OCI-LY1 (cell line): Measurements from ENCODE around the gene CKAP5.
"Not testable (repeated sequence)": the region's sequence is repeated elsewhere in the genome, so short reads cannot be mapped to it uniquely, and the experiment has no call there.

Experiments
- H2AFZ ChIP-seq: fragments of 200-600 bp; sonication (generic), shearing (Covaris generic); 2 replicates; pipeline ENCODE4 v1.6.0; 2014; ENCODE audit warnings: antibody characterized with exemption, mild to moderate bottlenecking, low read length
- H3F3A ChIP-seq: fragments of 200-600 bp; sonication (generic), shearing (Covaris generic); 2 replicates; pipeline ENCODE4 v1.6.0; 2014; ENCODE audit warnings: mild to moderate bottlenecking, antibody characterized with exemption, low read length, moderate library complexity; ENCODE audit not compliant: insufficient read depth
- H3K27ac ChIP-seq: fragments of 200-600 bp; sonication (generic); 2 replicates; pipeline ENCODE4 v1.5.1; 2014; ENCODE audit warnings: low read length, mixed run types, mild to moderate bottlenecking, low read depth; ENCODE audit not compliant: poor library complexity, severe bottlenecking
- H3K27me3 ChIP-seq: fragments of 200-600 bp; sonication (generic); 2 replicates; pipeline ENCODE4 v1.6.0; 2014; ENCODE audit warnings: antibody characterized with exemption, mild to moderate bottlenecking, low read length, moderate library complexity; ENCODE audit not compliant: insufficient read depth
- H3K36me3 ChIP-seq: fragments of 200-600 bp; sonication (generic); 2 replicates; pipeline ENCODE4 v1.6.1; 2014; ENCODE audit warnings: mild to moderate bottlenecking, antibody characterized with exemption, low read length, moderate library complexity, mixed read lengths; ENCODE audit not compliant: insufficient read depth
- H3K4me1 ChIP-seq: fragments of 200-600 bp; sonication (generic); 2 replicates; pipeline ENCODE4 v1.5.1; 2014; ENCODE audit warnings: mild to moderate bottlenecking, low read length, moderate library complexity; ENCODE audit not compliant: insufficient read depth, severe bottlenecking
- H3K4me2 ChIP-seq: fragments of 200-600 bp; sonication (generic), shearing (Covaris generic); 2 replicates; pipeline ENCODE4 v1.6.1; 2014; ENCODE audit warnings: low read length
- H3K4me3 ChIP-seq: fragments of 200-600 bp; sonication (generic); 2 replicates; pipeline ENCODE4 v1.5.1; 2014; ENCODE audit warnings: low read length, low read depth, mild to moderate bottlenecking, mixed read lengths; ENCODE audit not compliant: poor library complexity, severe bottlenecking
- H3K79me2 ChIP-seq: fragments of 200-600 bp; shearing (Covaris generic); 2 replicates; pipeline ENCODE4 v1.6.1; 2016; ENCODE audit warnings: mixed run types, low read length, mixed read lengths; ENCODE audit not compliant: insufficient read depth
- H3K9ac ChIP-seq: fragments of 200-600 bp; sonication (generic), shearing (Covaris generic); 2 replicates; pipeline ENCODE4 v1.6.1; 2014; ENCODE audit warnings: mild to moderate bottlenecking, low read length, mixed read lengths
- H3K9me2 ChIP-seq: fragments of 200-600 bp; sonication (generic), shearing (Covaris generic); 2 replicates; pipeline ENCODE4 v1.6.1; 2014; ENCODE audit warnings: low read depth, mild to moderate bottlenecking, low read length, mixed read lengths
- H3K9me3 ChIP-seq: fragments of 200-600 bp; shearing (Covaris generic); 2 replicates; pipeline ENCODE4 v1.6.1; 2014; ENCODE audit warnings: low read length, mixed read lengths
- H4K20me1 ChIP-seq: fragments of 200-600 bp; sonication (generic), shearing (Covaris generic); 2 replicates; pipeline ENCODE4 v1.6.0; 2016; ENCODE audit warnings: mild to moderate bottlenecking, low read length; ENCODE audit not compliant: insufficient read depth
- CTCF ChIP-seq: fragments of 200-600 bp; sonication (generic), shearing (Covaris generic); IDR thresholded peaks from 2 replicates; pipeline ENCODE4 v1.5.1; 2017; ENCODE audit warnings: mild to moderate bottlenecking, antibody characterized with exemption, low read length, moderate library complexity, mixed read lengths
- EZH2 ChIP-seq: fragments of 200-600 bp; sonication (generic), shearing (Covaris generic); IDR thresholded peaks from 2 replicates; pipeline ENCODE4 v1.8.0; 2017; ENCODE audit warnings: borderline replicate concordance, mixed run types, mild to moderate bottlenecking, antibody characterized with exemption, low read length, moderate library complexity, mixed read lengths

CKAP5 gene

GRCh38 chr11:46800177-46800576, 45.9 kb downstream of the CKAP5 start:
- Histone ChIP-seq H3K9ac (no peak overlapping the region), H3K79me2 (no peaks in the 10 kb centered on the region), H2AFZ (no peak overlapping the region), H3F3A (no peaks in the 10 kb centered on the region), H4K20me1 (no peaks in the 10 kb centered on the region), H3K4me3 (no peak overlapping the region), H3K36me3 (peaks cover 81% of the 10 kb centered on the region), H3K4me2 (no peak overlapping the region), H3K27me3 (no peaks in the 10 kb centered on the region), H3K27ac (no peak overlapping the region), H3K9me3 (no peaks in the 10 kb centered on the region), H3K4me1 (no peaks in the 10 kb centered on the region), H3K9me2 (no peaks in the 10 kb centered on the region)
- TF ChIP-seq EZH2 (no peak), CTCF (no peak)

GRCh38 chr11:46799725-46800124, 46.4 kb downstream of the CKAP5 start:
- H3K9me3 ChIP-seq, H3F3A ChIP-seq, H3K4me3 ChIP-seq, H2AFZ ChIP-seq, H3K9me2 ChIP-seq, H3K79me2 ChIP-seq, H3K9ac ChIP-seq, H4K20me1 ChIP-seq, H3K27me3 ChIP-seq, H3K27ac ChIP-seq, H3K4me2 ChIP-seq, H3K4me1 ChIP-seq: not testable (repeated sequence)
- H3K36me3 ChIP-seq, result peaks cover 85% of the 10 kb centered on the region

GRCh38 chr11:46778416-46778815, 67.7 kb downstream of the CKAP5 start:
- H2AFZ ChIP-seq, result no peak overlapping the region
- no peaks in the 10 kb centered on the region for H3K9me3 ChIP-seq
- H3K4me3 ChIP-seq, result no peak overlapping the region
- H3K27me3 ChIP-seq, result no peaks in the 10 kb centered on the region
- H3K79me2 ChIP-seq, result no peaks in the 10 kb centered on the region
- H3F3A ChIP-seq, result no peaks in the 10 kb centered on the region
- no peak overlapping the region for H3K9ac ChIP-seq
- TF ChIP-seq EZH2, result no peak
- TF ChIP-seq CTCF, result no peak
- peaks cover 91% of the 10 kb centered on the region for H3K36me3 ChIP-seq
- no peaks in the 10 kb centered on the region for H3K4me1 ChIP-seq
- H3K9me2 ChIP-seq, result no peaks in the 10 kb centered on the region
- H3K27ac ChIP-seq, result no peak overlapping the region
- H4K20me1 ChIP-seq, result no peaks in the 10 kb centered on the region
- no peak overlapping the region for H3K4me2 ChIP-seq

DNA sequence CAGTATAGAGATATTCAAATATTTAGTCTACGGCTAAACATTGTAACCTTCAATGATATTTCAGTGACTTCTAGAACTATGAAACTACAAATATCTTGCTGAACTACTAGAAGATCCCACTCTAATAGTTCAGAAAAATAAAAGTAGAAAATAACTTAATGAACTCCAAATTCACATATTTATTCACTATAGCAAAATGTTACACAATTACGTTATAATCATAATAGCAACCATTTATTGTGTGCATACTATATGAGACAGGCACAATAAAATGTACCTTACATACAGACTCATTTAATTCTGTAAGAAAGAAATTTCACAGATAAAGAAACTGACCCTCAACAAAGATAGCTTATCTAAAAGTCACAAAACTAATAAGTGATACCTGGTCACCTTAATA, 69.2 kb downstream of the CKAP5 start:
- no peak for TF ChIP-seq EZH2
- TF ChIP-seq CTCF, result no peak

More for the DNA sequence above, 69.2 kb downstream of the CKAP5 start:
- H3K36me3 ChIP-seq, result peaks cover 90% of the 10 kb centered on the region
- no peak overlapping the region for H3K27ac ChIP-seq
- no peaks in the 10 kb centered on the region for H3K79me2 ChIP-seq
- H3K4me1 ChIP-seq, result no peaks in the 10 kb centered on the region
- H3K9me2 ChIP-seq, result no peaks in the 10 kb centered on the region
- no peak overlapping the region for H2AFZ ChIP-seq
- no peaks in the 10 kb centered on the region for H3F3A ChIP-seq
- no peaks in the 10 kb centered on the region for H3K27me3 ChIP-seq
- H3K4me3 ChIP-seq, result no peak overlapping the region
- no peaks in the 10 kb centered on the region for H3K9me3 ChIP-seq
- H4K20me1 ChIP-seq, result no peaks in the 10 kb centered on the region
- no peak overlapping the region for H3K4me2 ChIP-seq
- H3K9ac ChIP-seq, result no peak overlapping the region
